GM19043 (cell line): ENCODE data around the gene SMURF2.

ENCODE experiments used
- ATAC-seq: cut with Tn5 transposase; IDR thresholded peaks from one replicate; pipeline ENCODE4 v1.9.1; 2021; ENCODE audit warnings: low read depth; ENCODE audit not compliant: unreplicated experiment

The SMURF2 gene

GRCh38 chr17:64547319-64547718 lies 114.8 kb downstream of the SMURF2 start:
- ATAC-seq: no peak

DNA sequence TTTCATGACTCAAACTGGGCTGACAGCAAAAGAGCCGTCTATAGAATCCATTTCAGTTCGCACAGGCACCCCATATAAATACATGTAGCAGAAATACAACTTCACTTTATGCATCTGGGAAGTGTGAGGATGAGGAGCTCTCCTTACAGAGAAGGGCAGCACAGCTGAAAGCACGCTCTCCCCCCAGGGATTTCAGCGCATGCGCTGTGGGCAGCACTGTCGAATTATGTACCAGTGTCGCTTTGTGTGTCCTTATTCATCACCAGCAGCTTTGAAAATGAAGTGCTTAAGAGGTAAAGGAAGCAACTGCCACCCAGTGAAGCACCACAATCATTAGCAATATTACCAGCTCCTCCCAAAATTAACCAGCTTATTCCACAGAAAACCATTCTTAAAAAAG lies 115.4 kb downstream of the SMURF2 start:
- no peak for ATAC-seq

- ATAC-seq: no peak
Measured at GRCh38 chr17:64544742-64545141, 117.4 kb downstream of the SMURF2 start.

DNA sequence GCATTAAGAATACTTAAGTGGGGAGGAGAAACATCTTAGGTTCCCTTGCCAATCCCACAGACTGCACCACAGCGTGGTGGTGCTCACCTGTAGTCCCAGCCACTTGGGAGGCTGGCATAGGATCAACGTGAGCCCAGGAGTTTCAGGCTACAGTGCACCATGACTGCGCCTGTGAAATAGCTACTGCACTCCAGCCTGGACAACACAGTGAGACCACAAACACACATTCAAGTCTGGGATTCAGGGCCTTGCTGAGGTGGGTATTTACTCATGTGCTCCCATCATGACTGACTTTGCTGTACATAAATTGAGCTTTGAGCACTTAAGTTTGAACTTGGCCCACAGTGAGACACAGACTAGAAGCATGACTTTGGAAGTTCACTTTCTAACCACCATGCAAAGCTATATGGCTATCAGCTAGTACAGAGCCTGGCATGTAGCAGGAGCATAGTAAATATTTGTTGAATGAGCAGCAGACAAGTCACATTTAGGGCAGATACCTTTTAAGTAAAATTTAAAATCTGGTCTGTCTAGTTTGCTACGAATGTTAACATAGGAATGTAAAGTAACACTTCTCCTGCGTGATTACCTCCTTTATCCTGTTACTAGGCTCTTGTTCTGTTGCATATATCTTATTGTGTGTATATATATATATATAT lies 121.9 kb downstream of the SMURF2 start:
- ATAC-seq: no peak

DNA sequence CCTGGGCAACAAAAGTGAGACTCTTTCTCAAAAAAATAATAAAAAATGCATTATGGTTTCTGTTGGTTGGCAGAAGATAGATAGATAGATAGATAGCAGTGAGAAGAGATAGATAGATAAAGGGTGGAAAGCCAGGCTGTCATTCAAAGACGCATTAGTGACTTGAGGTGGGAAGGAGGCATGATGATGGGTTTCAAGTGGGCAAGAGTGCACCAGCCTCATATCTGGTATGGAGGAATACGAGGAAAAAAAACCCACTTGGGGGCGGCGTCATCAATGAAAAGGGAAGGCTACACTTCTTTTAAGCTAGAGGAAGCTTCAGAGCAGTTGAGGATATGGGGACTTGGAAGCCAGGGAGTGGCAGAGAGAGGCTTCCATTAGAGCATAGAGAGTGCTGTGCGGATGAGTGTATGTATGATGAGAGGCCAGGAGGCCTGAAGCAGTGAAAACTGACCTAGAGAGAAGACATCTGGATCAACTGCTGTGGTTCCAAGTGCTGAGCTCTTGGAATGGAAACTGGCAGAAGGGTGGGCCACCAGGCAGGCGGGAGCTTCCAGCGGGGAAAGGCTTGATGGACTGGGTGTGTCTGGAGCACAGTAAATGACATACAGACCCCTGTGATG lies 123.5 kb downstream of the SMURF2 start:
- ATAC-seq: no peak

GRCh38 chr17:64537488-64537887 lies 124.6 kb downstream of the SMURF2 start:
- ATAC-seq: no peak

GRCh38 chr17:64536913-64537312 lies 125.2 kb downstream of the SMURF2 start:
- no peak for ATAC-seq

DNA sequence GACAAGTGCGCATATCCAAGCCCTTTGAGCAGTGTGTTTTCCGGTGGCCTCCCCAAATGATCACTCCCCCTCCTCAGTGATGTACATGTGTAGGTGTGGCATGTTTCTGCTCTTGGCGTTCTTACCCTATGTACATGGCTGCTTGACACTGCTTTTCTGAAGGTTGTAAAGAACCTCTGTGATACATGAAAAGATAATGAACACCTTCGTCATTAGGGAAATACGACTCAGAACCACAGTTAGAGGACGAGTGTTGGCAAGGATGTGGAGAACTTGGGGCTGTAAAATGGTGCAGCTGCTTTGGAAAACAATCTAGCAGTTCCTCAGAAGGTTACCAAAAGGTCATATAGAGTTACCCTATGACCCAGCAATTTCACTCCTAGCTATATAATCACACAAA lies 126.8 kb downstream of the SMURF2 start:
- ATAC-seq: no peak

GRCh38 chr17:64534187-64534586 lies 127.9 kb downstream of the SMURF2 start:
- ATAC-seq: no peak

GRCh38 chr17:64533784-64534183 lies 128.3 kb downstream of the SMURF2 start:
- ATAC-seq: no peak

- ATAC-seq: no peak
Measured at GRCh38 chr17:64532409-64532808, 129.7 kb downstream of the SMURF2 start.

GRCh38 chr17:64531955-64532371 lies 130.1 kb downstream of the SMURF2 start:
- no peak for ATAC-seq

DNA sequence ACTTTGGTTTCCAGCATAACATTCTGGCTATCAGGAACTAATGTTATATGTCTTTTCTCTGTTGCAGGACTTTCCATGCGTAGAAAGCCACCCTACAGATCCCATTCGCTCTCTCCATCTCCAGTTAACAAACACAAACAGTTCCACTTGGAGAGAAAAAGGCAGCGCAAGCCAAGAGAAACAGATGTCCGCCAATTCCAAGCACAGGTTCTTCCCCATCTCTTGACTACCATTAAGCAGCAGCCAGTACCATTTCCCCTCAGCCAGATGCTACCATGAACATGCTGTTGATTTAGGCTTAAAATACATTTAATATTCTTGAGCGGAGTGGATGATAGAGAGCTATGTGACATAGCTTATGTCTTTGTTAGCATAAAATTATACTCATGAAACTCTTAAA lies 132.9 kb downstream of the SMURF2 start:
- no peak for ATAC-seq

DNA sequence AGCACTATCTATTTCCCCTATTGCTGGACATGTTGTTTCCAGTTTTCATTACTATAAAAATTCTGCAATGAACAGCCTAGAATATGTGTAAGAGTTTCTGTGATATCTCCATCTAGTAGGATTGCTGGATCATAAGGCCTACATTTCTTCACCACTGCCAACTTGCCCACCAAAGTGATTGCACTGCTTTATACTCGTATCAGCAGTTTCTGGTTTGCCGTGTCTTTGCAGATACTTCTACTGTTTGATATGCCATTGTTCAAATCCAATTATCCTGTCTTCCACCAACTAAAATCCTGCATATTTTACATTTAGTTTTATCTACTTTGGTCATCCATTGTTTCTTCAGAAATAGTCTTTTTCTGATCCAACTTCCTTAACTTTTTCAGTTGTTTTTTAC lies 134.2 kb downstream of the SMURF2 start:
- ATAC-seq: no peak

- no peak for ATAC-seq
Measured at GRCh38 chr17:64520359-64520758, 141.7 kb downstream of the SMURF2 start.

GRCh38 chr17:64519601-64520000 lies 142.5 kb downstream of the SMURF2 start:
- no peak for ATAC-seq

GRCh38 chr17:64515829-64516228 lies 146.3 kb downstream of the SMURF2 start:
- ATAC-seq: no peak

DNA sequence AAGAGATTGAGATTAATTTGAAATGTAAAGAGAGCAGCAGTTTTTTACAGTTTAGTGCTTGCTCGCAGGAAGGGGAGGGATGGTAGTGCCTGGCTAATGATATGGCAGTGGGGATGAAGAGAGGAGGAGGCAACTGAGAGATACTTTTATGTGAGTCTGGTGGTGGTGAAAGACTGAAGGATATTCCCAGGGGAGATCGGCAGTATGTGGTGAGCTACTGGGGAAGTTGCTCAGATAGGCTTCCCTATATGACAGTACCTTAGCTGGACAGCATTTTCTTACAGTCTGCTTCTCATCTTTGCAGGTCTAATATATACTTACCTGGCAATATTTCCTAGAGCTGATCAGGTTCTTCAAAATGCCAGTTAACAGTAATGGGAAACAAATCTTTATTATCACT lies 146.7 kb downstream of the SMURF2 start:
- ATAC-seq: no peak

DNA sequence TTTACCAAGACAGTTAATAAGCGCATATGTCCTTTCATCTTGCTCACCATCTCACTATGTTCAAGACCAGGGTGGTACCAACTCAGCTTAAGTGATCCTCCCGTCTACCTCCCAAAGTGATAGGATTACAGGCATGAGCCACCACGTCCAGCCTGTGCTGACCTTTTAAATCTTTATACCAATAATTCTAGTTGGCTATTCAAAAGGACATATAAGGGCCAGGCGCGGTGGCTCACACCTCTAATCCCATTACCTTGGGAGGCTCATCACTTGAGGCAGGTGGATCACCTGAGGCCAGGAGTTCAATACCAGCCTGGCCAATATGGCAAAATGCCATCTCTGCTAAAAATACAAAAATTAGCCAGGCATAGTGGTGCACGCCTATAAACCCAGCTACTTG lies 152.9 kb downstream of the SMURF2 start:
- ATAC-seq: no peak

DNA sequence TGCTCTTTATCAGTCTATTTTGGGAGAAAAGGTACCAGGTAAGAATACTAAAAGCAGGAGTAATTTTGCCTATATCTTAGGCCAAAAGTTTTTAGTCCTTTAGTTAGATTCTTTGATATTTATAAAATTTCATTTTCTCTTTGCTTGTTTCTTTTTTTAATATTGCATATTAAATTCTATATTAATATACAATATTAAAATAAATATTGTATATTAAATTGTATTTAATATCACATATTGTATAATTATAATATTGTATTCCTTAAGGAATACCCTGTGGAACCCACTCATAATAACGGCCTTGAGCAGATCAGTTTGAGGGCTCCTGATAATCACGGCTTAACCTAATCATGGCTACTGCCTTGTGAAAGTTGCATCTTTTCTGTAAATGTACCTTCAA lies 153.4 kb downstream of the SMURF2 start:
- no peak for ATAC-seq

GRCh38 chr17:64507413-64507782 lies 154.7 kb downstream of the SMURF2 start:
- ATAC-seq: peak; percentile 33

- peak; percentile 53 for ATAC-seq
Measured at GRCh38 chr17:64506576-64507412, 155.3 kb downstream of the SMURF2 start, which contains the start of gene CEP95. Gene CEP95 (plus strand): TSS chr17:64506977. CDS start chr17:64507098, 121 bp downstream.
